ENCODE data around the gene TSPEAR. TPM values are rescaled to one million over a fixed set of nuclear protein-coding genes. Genes with fewer than 3 reads are reported as not detected.

TSPEAR gene
- total RNA-seq, 2 donors from 2014 or later, result 0.85 TPM; not detected in 1

- Histone ChIP-seq H3K9me3 (no peaks in the 10 kb centered on the region), H3K4me3 (no peak overlapping the region), H3K36me3 (no peaks in the 10 kb centered on the region), H3K4me1 (replicated peaks) (no peaks in the 10 kb centered on the region), H3K27me3 (replicated peaks; ENCODE audit: insufficient read depth) (no peaks in the 10 kb centered on the region), H3K27ac (no peak overlapping the region)
- no peak for DNase-seq (ENCODE audit: low spot score)
- 94% methylated on average over 8 of the region's 8 CpGs for whole genome bisulfite sequencing
- intact Hi-C loops (cut with DNase I), result no loop called here
- TF ChIP-seq POLR2AphosphoS5 (IDR thresholded peaks at IDR 0.05), result no peak
Observed at GRCh38 chr21:44758141-44758561, 46.8 kb upstream of the TSPEAR start.

DNA sequence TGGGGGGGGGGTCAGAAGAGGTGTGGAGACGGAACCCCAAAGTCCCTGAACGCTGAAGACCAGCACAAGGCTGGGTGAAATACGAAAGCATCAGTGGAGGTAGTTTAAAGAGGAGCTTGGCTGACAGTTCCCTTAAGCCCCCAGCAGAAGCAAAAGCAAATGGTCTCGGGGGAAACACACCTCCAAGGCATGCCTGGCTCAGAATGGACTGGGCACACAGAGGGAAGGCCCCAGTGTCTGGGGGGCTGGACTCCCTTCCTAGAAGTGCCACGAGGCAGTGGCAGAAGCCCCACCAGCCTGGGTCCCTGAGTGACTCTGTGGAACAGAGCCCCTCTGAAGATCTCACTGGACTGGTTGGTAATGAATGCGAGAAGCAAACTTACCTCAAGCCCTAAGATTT lies 46.4 kb upstream of the TSPEAR start:
- 93% methylated on average over 6 of the region's 6 CpGs for WGBS
- no peaks in the 10 kb centered on the region for H3K4me1 ChIP-seq (replicated peaks)
- H3K27ac ChIP-seq, result no peak overlapping the region
- no peaks in the 10 kb centered on the region for H3K36me3 ChIP-seq
- H3K27me3 ChIP-seq (replicated peaks; ENCODE audit: insufficient read depth), result no peaks in the 10 kb centered on the region
- no peak for TF ChIP-seq POLR2A (IDR thresholded peaks at IDR 0.05)
- TF ChIP-seq, protein P1, sequence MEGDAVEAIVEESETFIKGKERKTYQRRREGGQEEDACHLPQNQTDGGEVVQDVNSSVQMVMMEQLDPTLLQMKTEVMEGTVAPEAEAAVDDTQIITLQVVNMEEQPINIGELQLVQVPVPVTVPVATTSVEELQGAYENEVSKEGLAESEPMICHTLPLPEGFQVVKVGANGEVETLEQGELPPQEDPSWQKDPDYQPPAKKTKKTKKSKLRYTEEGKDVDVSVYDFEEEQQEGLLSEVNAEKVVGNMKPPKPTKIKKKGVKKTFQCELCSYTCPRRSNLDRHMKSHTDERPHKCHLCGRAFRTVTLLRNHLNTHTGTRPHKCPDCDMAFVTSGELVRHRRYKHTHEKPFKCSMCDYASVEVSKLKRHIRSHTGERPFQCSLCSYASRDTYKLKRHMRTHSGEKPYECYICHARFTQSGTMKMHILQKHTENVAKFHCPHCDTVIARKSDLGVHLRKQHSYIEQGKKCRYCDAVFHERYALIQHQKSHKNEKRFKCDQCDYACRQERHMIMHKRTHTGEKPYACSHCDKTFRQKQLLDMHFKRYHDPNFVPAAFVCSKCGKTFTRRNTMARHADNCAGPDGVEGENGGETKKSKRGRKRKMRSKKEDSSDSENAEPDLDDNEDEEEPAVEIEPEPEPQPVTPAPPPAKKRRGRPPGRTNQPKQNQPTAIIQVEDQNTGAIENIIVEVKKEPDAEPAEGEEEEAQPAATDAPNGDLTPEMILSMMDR (IDR thresholded peaks at IDR 0.05), result no peak
- no peak for DNase-seq (ENCODE audit: low spot score)
- H3K9me3 ChIP-seq, result no peaks in the 10 kb centered on the region
- intact Hi-C loops (cut with DNase I), result no loop called here
- no peak overlapping the region for H3K4me3 ChIP-seq

DNA sequence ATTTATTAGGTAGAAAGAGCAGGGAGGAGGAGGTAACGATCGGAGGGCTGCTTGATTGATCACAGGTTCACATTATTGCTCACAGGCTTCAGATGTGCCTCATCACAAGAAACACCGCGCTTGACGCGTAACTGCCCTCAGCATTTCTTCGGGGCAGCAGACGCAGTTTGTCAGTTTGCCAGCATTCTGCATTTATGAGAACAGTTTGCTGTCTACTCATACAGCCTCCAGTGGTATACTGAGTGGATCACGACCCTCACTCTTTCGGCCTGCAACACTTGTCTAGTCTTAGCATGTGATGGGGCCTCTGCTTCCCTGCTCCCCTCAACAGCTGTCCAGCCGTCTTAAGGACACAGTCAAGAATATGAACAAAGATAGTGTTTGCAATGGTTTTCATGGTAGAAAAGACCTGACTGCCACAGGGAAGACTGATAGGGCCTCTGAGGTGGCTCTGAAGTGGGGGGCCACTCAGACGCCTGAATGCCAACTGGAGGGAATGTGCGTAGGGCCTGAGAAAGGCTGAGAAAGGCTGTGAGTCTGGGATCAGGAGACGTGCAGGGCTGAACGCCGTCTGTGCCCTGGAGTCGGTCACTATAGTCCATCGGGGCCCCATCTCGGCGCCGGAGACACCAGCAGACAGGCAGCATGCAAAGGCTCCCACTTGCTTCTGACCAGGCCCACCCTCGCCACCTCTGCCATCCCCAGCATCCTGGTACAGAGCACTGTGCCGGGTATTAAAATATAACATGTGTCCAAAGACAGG lies 45.2 kb upstream of the TSPEAR start:
- no peak for DNase-seq (ENCODE audit: low spot score)
- no peak overlapping the region for H3K27ac ChIP-seq

GRCh38 chr21:44755227-44755626 lies 43.9 kb upstream of the TSPEAR start:
- no peaks in the 10 kb centered on the region for H3K9me3 ChIP-seq
- no peaks in the 10 kb centered on the region for H3K27me3 ChIP-seq (replicated peaks; ENCODE audit: insufficient read depth)
- H3K4me3 ChIP-seq, result no peak overlapping the region
- DNase-seq (ENCODE audit: low spot score), result no peak
- 82% methylated on average over 5 of the region's 5 CpGs for WGBS
- intact Hi-C loops (cut with DNase I), result no loop called here
- H3K36me3 ChIP-seq, result no peaks in the 10 kb centered on the region
- H3K4me1 ChIP-seq (replicated peaks), result no peaks in the 10 kb centered on the region
- no peak overlapping the region for H3K27ac ChIP-seq
- TF ChIP-seq, protein P1 (IDR thresholded peaks at IDR 0.05), result no peak
- no peak for TF ChIP-seq POLR2AphosphoS5 (IDR thresholded peaks at IDR 0.05)
- no peak for TF ChIP-seq POLR2A (IDR thresholded peaks at IDR 0.05)

More for the DNA sequence above, 45.2 kb upstream of the TSPEAR start:
- H3K4me1 ChIP-seq (replicated peaks), result no peaks in the 10 kb centered on the region
- no peaks in the 10 kb centered on the region for H3K9me3 ChIP-seq
- TF ChIP-seq, protein P1 (IDR thresholded peaks at IDR 0.05), result no peak
- no peak for TF ChIP-seq POLR2AphosphoS5 (IDR thresholded peaks at IDR 0.05)
- TF ChIP-seq POLR2A (IDR thresholded peaks at IDR 0.05), result no peak
- H3K36me3 ChIP-seq, result no peaks in the 10 kb centered on the region
- intact Hi-C loops (cut with DNase I), result no loop called here
- H3K4me3 ChIP-seq, result no peak overlapping the region
- WGBS, result 91% methylated on average over 23 of the region's 23 CpGs
- H3K27me3 ChIP-seq (replicated peaks; ENCODE audit: insufficient read depth), result no peaks in the 10 kb centered on the region

DNA sequence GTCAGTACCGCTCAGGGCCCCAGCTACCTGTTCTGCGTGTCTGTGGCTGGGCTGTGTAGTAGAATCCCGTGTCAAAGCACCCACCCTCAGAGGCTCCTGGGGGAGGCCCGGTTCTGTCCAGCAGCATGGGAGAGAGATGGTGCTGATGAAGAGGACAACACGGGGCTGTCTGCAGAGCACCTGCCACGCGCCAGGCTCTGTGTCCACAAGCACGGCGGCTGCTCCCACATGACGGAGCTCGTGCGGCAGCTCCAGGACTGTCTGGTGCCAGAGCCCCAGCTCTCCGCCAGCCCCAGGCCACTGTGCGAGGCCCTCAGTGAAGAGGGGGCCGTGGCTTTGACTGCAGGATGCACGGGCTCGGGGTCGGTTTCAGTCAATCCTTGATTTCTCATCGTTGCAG lies 42.0 kb upstream of the TSPEAR start:
- DNase-seq (ENCODE audit: low spot score), result no peak
- no peak overlapping the region for H3K4me3 ChIP-seq
- H3K36me3 ChIP-seq, result no peaks in the 10 kb centered on the region
- peaks cover 3% of the 10 kb centered on the region for H3K27me3 ChIP-seq (replicated peaks; ENCODE audit: insufficient read depth)
- H3K27ac ChIP-seq, result no peak overlapping the region
- WGBS, result 55% methylated on average over 19 of the region's 19 CpGs
- TF ChIP-seq POLR2AphosphoS5 (IDR thresholded peaks at IDR 0.05), result no peak
- TF ChIP-seq, protein P1 (IDR thresholded peaks at IDR 0.05), result no peak
- TF ChIP-seq POLR2A (IDR thresholded peaks at IDR 0.05), result no peak
- no peaks in the 10 kb centered on the region for H3K9me3 ChIP-seq
- no peaks in the 10 kb centered on the region for H3K4me1 ChIP-seq (replicated peaks)
- intact Hi-C loops (cut with DNase I), result no loop called here

Data from prostate gland (tissue), 2 donors.